Myocyte (in vitro differentiated cells): Measurements from ENCODE around the gene OR1S2. TPM values are rescaled to one million over a fixed set of nuclear protein-coding genes. Genes with fewer than 3 reads are reported as not detected.

Experiments
- total RNA-seq: library from RNA; depleted of rRNA; stranded (reverse); fragments of >200 nt; gene quantifications from 2 replicates; pipeline ENCODE4 v1.2.3, GENCODE V29; 2014

OR1S2 gene
- total RNA-seq, 1 donor from 2014 or later: not detected

Other genes starting within 250 kb of the OR1S2 start
- not detected in 2 replicates for gene OR9Q1, start 180.3 kb downstream of the OR1S2 start, total RNA-seq
- not detected in 2 replicates for gene OR6Q1, start 173.2 kb downstream of the OR1S2 start, total RNA-seq
- not detected in 2 replicates for gene OR9I1, start 78.6 kb downstream of the OR1S2 start, total RNA-seq
- gene OR9Q2, start 15.1 kb downstream of the OR1S2 start, total RNA-seq: not detected in 2 replicates
- not detected in 2 replicates for gene OR1S1, start 8.6 kb upstream of the OR1S2 start, total RNA-seq
- gene OR10Q1, start 24.8 kb upstream of the OR1S2 start, total RNA-seq: not detected in 2 replicates
- gene OR10W1, start 64.1 kb upstream of the OR1S2 start, total RNA-seq: not detected in 2 replicates
- gene OR5B17, start 154.9 kb upstream of the OR1S2 start, total RNA-seq: not detected in 2 replicates
- gene OR5B3, start 202.7 kb upstream of the OR1S2 start, total RNA-seq: not detected in 2 replicates
- not detected in 2 replicates for gene OR5B2, start 224.0 kb upstream of the OR1S2 start, total RNA-seq
- gene OR5B12, start 238.1 kb upstream of the OR1S2 start, total RNA-seq: not detected in 2 replicates